GM18909 (cell line): Measurements from ENCODE around the gene RTN4R.

Experiments
- ATAC-seq: cut with Tn5 transposase; IDR thresholded peaks from one replicate; pipeline ENCODE4 v1.9.1; 2021; ENCODE audit warnings: mild to moderate bottlenecking; ENCODE audit not compliant: unreplicated experiment, poor library complexity

RTN4R gene

GRCh38 chr22:20192972-20193760 is 75.0 kb downstream of the RTN4R start:
- no peak for ATAC-seq

GRCh38 chr22:20192293-20192971 is 75.7 kb downstream of the RTN4R start:
- no peak for ATAC-seq

GRCh38 chr22:20191803-20192202 is 76.3 kb downstream of the RTN4R start:
- no peak for ATAC-seq
